ENCODE measurements around the gene MEF2D. TPM values are rescaled to one million over a fixed set of nuclear protein-coding genes. Genes with fewer than 3 reads are reported as not detected.

MEF2D gene
- polyA plus RNA-seq, 1 donor (not counting 4 experiments of a cell fraction or from before 2014, with no cell fraction given), result 9.3 TPM

- Histone ChIP-seq H3K4me1 (ENCODE audit: control insufficient read depth, extremely low read depth, insufficient read depth, low read length) (no peaks in the 10 kb centered on the region), H3K9me3 (ENCODE audit: control insufficient read depth, low read depth, low read length) (no peaks in the 10 kb centered on the region), H3K9ac (ENCODE audit: control insufficient read depth, extremely low read depth, insufficient read depth, low read length) (no peak overlapping the region), H3K27me3 (ENCODE audit: control insufficient read depth, extremely low read depth, insufficient read depth, low read length) (peaks cover 75% of the 10 kb centered on the region), H3K4me3 (ENCODE audit: control insufficient read depth in 2 of 3, extremely low read depth in 1 of 3, insufficient read depth in 2 of 3, low read depth in 1 of 3, low read length in 3 of 3) (no peak overlapping the region), H3K9me1 (ENCODE audit: control insufficient read depth, extremely low read depth, insufficient read depth, low read length) (no peaks in the 10 kb centered on the region), H3K27ac (ENCODE audit: control insufficient read depth, insufficient read depth, low read length) (no peak overlapping the region), H3K36me3 (ENCODE audit: control insufficient read depth in 2 of 2, extremely low read depth in 1 of 2, insufficient read depth in 2 of 2, low read length in 2 of 2) (no peaks in the 10 kb centered on the region), H3K4me2 (ENCODE audit: control insufficient read depth, extremely low read depth, insufficient read depth, low read depth, low read length) (no peak overlapping the region), H2AFZ (ENCODE audit: control insufficient read depth, low read length) (no peak overlapping the region), H4K20me1 (ENCODE audit: control insufficient read depth, extremely low read depth, insufficient read depth, low read length) (peaks cover 2% of the 10 kb centered on the region), H3K79me2 (ENCODE audit: control insufficient read depth, insufficient read depth, low read length) (no peaks in the 10 kb centered on the region)
- FAIRE-seq (no peak), DNase-seq (ENCODE audit: low read depth, low spot score) (no peak)
- dilution Hi-C loops (cut with MboI; ENCODE audit: extremely low pct_ligation_motif_present, low sequenced_read_pairs), result no loop called here
- TF ChIP-seq CTCF (optimal IDR thresholded peaks at IDR 0.05 in 1 of 3, IDR thresholded peaks at IDR 0.05 in 1 of 3, conservative IDR thresholded peaks at IDR 0.05 in 1 of 3; ENCODE audit: extremely low read depth in 1 of 3, insufficient read depth in 2 of 3, low read length in 3 of 3) (no peak), EZH2 (IDR thresholded peaks at IDR 0.05; ENCODE audit: low read length) (no peak)
Measured at GRCh38 chr1:156428746-156429288, 71.8 kb downstream of the MEF2D start.

- Histone ChIP-seq H3K4me2 (ENCODE audit: control insufficient read depth, extremely low read depth, insufficient read depth, low read depth, low read length) (no peak overlapping the region), H3K27ac (ENCODE audit: control insufficient read depth, insufficient read depth, low read length) (no peak overlapping the region), H3K27me3 (ENCODE audit: control insufficient read depth, extremely low read depth, insufficient read depth, low read length) (peaks cover 75% of the 10 kb centered on the region), H4K20me1 (ENCODE audit: control insufficient read depth, extremely low read depth, insufficient read depth, low read length) (peaks cover 2% of the 10 kb centered on the region), H3K9me1 (ENCODE audit: control insufficient read depth, extremely low read depth, insufficient read depth, low read length) (no peaks in the 10 kb centered on the region), H3K9me3 (ENCODE audit: control insufficient read depth, low read depth, low read length) (no peaks in the 10 kb centered on the region), H3K4me1 (ENCODE audit: control insufficient read depth, extremely low read depth, insufficient read depth, low read length) (peaks cover under 1% of the 10 kb centered on the region), H3K9ac (ENCODE audit: control insufficient read depth, extremely low read depth, insufficient read depth, low read length) (no peak overlapping the region), H2AFZ (ENCODE audit: control insufficient read depth, low read length) (no peak overlapping the region), H3K36me3 (ENCODE audit: control insufficient read depth in 2 of 2, extremely low read depth in 1 of 2, insufficient read depth in 2 of 2, low read length in 2 of 2) (no peaks in the 10 kb centered on the region), H3K4me3 (ENCODE audit: control insufficient read depth in 2 of 3, extremely low read depth in 1 of 3, insufficient read depth in 2 of 3, low read depth in 1 of 3, low read length in 3 of 3) (no peak overlapping the region), H3K79me2 (ENCODE audit: control insufficient read depth, insufficient read depth, low read length) (no peaks in the 10 kb centered on the region)
- FAIRE-seq, result no peak
- dilution Hi-C loops (cut with MboI; ENCODE audit: extremely low pct_ligation_motif_present, low sequenced_read_pairs), result no loop called here
- DNase-seq (ENCODE audit: low read depth, low spot score), result no peak
- TF ChIP-seq EZH2 (IDR thresholded peaks at IDR 0.05; ENCODE audit: low read length) (no peak), CTCF (optimal IDR thresholded peaks at IDR 0.05 in 1 of 3, IDR thresholded peaks at IDR 0.05 in 1 of 3, conservative IDR thresholded peaks at IDR 0.05 in 1 of 3; ENCODE audit: extremely low read depth in 1 of 3, insufficient read depth in 2 of 3, low read length in 3 of 3) (no peak)
Measured at GRCh38 chr1:156427957-156428356, 72.6 kb downstream of the MEF2D start.

Data from keratinocyte (primary cell).